Adrenal gland (tissue), 5 donors: ENCODE results near the gene TRPM4.

Experiments
- CTCF ChIP-seq, 6 experiments: fragments of 450-650 bp in 4 of 6; fragments of 200-600 bp in 2 of 6; sonication (generic) in 1 of 6; IDR thresholded peaks; 1 replicate in 5 of 6; 2 replicates in 1 of 6; pipeline versions ENCODE4 v1.5.1 to v1.8.0; 2016 to 2021; ENCODE audit warnings: antibody characterized with exemption in 6 of 6, mild to moderate bottlenecking in 2 of 6, moderate library complexity in 1 of 6
- POLR2A ChIP-seq, 2 donors: fragments of 450-650 bp; IDR thresholded peaks; one replicate each; pipeline ENCODE4 v1.6.1; 2017; ENCODE audit warnings: antibody characterized with exemption in 2 of 2, mild to moderate bottlenecking in 2 of 2, moderate library complexity in 1 of 2
- donor health status: DM: no; HTN: no; CAD: no.

GRCh38 chr19:49148044-49148682, 9.4 kb upstream of the TRPM4 start:
- TF ChIP-seq CTCF (IDR thresholded peaks at IDR 0.05) = no peak
- TF ChIP-seq POLR2A (IDR thresholded peaks at IDR 0.05) = no peak
